Brain microvascular endothelial cell (primary cell): ENCODE data around the gene PIK3C2B.

Source experiments
- DNase-seq: peaks from one replicate; pipeline ENCODE4 v3.0.0-alpha.2; 2020
- H3K27ac ChIP-seq: fragments of 250-450 bp; sonication (Bioruptor Pico); 2 replicates; pipeline ENCODE4 v1.5.1; 2020; ENCODE audit warnings: mild to moderate bottlenecking, moderate library complexity
- H3K27me3 ChIP-seq: fragments of 250-450 bp; sonication (Bioruptor Pico); replicated peaks from 2 replicates; pipeline ENCODE4 v1.5.1; 2020; ENCODE audit warnings: mild to moderate bottlenecking
- H3K36me3 ChIP-seq: fragments of 250-450 bp; sonication (Bioruptor Pico); replicated peaks from 2 replicates; pipeline ENCODE4 v1.5.1; 2020; ENCODE audit warnings: mild to moderate bottlenecking
- H3K4me3 ChIP-seq: 2 replicates; pipeline ENCODE4 v1.5.1; 2011; ENCODE audit warnings: low read depth, mild to moderate bottlenecking, control low read depth, low read length, moderate library complexity
- in situ Hi-C: cut with HindIII; loops from 2 replicates; pipeline ENCODE4 v1.10.0; 2017; ENCODE audit warnings: low sequenced_read_pairs, low pct_ligation_motif_present
- TF ChIP-seq, protein P1 (sequence below): IDR thresholded peaks from 2 replicates; pipeline ENCODE4 v1.5.1; 2011; ENCODE audit warnings: low read depth, mild to moderate bottlenecking, moderate library complexity, low read length, control low read depth, inconsistent platforms; ENCODE audit errors: missing control alignments

PIK3C2B gene

DNA sequence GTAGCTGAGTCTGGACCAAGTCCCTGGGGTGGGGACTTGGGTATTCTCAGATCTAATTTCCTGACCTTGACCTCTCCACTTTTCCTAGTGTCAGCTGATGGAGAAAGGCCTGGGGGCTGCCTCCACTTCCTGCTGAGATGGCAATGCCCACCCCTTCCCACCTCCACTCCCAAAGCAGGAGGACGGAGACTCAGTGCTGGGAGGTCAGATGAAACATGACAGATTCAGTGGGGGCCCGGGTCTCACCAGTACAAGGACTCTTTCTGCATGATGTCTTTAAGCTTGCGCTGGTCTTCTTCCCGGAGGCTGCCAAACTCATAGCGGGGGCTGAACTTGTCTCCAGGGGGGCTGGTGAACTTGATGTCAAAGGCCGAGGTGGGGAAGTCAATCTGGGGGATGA lies 47.4 kb downstream of the PIK3C2B start:
- no peak for DNase-seq
- TF ChIP-seq, protein P1, sequence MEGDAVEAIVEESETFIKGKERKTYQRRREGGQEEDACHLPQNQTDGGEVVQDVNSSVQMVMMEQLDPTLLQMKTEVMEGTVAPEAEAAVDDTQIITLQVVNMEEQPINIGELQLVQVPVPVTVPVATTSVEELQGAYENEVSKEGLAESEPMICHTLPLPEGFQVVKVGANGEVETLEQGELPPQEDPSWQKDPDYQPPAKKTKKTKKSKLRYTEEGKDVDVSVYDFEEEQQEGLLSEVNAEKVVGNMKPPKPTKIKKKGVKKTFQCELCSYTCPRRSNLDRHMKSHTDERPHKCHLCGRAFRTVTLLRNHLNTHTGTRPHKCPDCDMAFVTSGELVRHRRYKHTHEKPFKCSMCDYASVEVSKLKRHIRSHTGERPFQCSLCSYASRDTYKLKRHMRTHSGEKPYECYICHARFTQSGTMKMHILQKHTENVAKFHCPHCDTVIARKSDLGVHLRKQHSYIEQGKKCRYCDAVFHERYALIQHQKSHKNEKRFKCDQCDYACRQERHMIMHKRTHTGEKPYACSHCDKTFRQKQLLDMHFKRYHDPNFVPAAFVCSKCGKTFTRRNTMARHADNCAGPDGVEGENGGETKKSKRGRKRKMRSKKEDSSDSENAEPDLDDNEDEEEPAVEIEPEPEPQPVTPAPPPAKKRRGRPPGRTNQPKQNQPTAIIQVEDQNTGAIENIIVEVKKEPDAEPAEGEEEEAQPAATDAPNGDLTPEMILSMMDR, result no peak
- no peak overlapping the region for H3K4me3 ChIP-seq
- H3K27ac ChIP-seq, result no peak overlapping the region
- H3K27me3 ChIP-seq, result no peaks in the 10 kb centered on the region
- no peaks in the 10 kb centered on the region for H3K36me3 ChIP-seq
- in situ Hi-C loops, result no loop called here

DNA sequence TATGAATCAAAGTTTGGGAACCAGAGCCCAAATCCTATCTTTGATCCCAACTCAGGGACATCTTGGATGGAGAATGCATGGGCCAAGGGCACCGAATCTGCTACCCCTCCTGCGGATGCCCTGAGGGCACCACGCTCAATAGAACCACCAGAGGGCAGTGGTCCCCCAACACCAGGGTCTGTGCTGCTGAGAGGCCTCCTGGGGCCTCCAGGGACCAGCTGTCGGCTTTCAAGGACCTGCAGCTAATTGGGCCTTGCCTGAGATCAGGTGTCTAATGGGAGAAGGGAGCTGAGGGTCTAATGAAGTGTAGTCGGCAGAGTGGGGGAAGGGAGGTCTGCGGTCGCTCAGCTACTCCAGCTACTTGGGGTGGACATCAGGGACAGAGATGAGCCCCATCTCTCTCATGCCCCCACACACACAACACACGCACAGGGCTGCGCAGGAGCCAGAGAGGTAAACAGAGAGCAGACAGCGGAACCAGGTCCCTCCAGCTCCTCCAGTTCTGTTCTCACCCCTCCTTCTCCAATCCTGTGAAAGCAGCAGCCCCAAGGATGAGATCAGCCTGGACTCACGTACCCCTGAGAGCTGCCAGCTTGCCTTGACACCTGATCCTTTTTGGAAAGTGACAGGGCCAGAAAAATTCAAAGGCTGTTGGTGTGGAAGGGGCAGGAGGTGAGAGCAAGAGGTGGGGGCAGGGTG lies 48.0 kb downstream of the PIK3C2B start:
- H3K36me3 ChIP-seq, result no peaks in the 10 kb centered on the region
- H3K4me3 ChIP-seq, result no peak overlapping the region
- no peak overlapping the region for H3K27ac ChIP-seq
- in situ Hi-C loops, result no loop called here
- TF ChIP-seq, protein P1, result peak; percentile 88
- peak; percentile 53 for DNase-seq
- no peaks in the 10 kb centered on the region for H3K27me3 ChIP-seq

DNA sequence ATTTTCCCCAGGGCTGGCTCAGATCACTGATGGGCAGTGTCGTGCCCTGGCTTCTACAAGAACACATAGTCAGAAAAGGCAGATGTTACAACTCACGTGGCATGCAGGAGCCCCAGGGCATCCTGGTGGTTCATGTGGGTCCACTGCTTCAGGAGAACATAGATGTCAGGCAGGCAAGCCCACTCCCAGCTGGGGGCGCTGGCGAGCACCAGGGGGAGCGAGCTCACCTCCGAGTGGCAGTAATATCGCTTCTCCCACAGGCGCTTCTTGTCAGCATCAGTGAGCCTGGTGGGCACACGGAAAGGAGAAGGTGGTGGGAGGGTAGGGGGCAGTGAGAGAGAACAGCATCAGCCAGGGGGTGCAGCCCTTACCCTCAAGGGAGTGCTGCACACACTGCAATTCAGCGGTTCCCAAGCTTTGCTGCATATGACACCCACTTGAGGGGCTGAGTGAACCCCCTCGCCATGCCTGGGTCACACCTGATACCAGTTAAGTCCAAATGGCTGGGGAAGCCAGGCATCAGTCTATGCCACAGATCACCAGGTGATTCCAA lies 48.7 kb downstream of the PIK3C2B start:
- H3K4me3 ChIP-seq, result no peak overlapping the region
- in situ Hi-C loops, result no loop called here
- H3K27me3 ChIP-seq, result no peaks in the 10 kb centered on the region
- TF ChIP-seq, protein P1, result peak; percentile 76
- peak; percentile 13 for DNase-seq
- no peak overlapping the region for H3K27ac ChIP-seq
- no peaks in the 10 kb centered on the region for H3K36me3 ChIP-seq
